ENCODE data around the gene ZCCHC2.

DNA sequence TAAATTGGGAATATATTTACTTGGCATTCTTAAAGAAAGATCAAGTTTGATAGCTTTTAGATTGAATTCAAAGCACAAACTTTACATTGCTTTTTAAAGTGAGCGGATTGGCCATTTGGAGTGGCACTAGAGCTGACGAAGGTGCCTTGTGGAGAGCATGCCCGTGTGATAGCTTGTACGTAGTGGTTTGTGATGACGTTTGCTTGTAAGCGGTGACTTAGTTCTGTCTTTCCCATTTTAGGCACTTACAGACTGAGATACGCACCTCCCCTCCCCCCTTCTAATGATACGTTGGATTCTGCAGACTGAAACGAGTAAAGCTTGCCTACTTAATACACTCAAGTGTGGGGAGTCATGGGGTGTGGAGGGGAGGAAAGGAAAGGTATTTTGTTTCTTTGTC lies 53.4 kb downstream of the ZCCHC2 start:
- TF ChIP-seq EP300 (IDR thresholded peaks at IDR 0.05; ENCODE audit: low read length) (no peak), ZSCAN32 (CRISPR knock-in tag; IDR thresholded peaks at IDR 0.05) (no peak), NR4A1 (CRISPR knock-in tag; IDR thresholded peaks at IDR 0.05) (no peak), NR4A1 (tag; IDR thresholded peaks at IDR 0.05) (no peak), MNT (conservative IDR thresholded peaks at IDR 0.05) (no peak), FOXP4 (CRISPR knock-in tag; IDR thresholded peaks at IDR 0.05; ENCODE audit: borderline replicate concordance) (no peak), ZBTB26 (CRISPR knock-in tag; IDR thresholded peaks at IDR 0.05) (no peak), POLR2A (conservative IDR thresholded peaks at IDR 0.05) (no peak), NFATC3 (IDR thresholded peaks at IDR 0.05) (no peak), ZBTB49 (CRISPR knock-in tag; IDR thresholded peaks at IDR 0.05; ENCODE audit: borderline replicate concordance) (no peak)
- TF ChIP-seq, protein P1, sequence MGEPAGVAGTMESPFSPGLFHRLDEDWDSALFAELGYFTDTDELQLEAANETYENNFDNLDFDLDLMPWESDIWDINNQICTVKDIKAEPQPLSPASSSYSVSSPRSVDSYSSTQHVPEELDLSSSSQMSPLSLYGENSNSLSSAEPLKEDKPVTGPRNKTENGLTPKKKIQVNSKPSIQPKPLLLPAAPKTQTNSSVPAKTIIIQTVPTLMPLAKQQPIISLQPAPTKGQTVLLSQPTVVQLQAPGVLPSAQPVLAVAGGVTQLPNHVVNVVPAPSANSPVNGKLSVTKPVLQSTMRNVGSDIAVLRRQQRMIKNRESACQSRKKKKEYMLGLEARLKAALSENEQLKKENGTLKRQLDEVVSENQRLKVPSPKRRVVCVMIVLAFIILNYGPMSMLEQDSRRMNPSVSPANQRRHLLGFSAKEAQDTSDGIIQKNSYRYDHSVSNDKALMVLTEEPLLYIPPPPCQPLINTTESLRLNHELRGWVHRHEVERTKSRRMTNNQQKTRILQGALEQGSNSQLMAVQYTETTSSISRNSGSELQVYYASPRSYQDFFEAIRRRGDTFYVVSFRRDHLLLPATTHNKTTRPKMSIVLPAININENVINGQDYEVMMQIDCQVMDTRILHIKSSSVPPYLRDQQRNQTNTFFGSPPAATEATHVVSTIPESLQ (CRISPR knock-in tag; IDR thresholded peaks at IDR 0.05), result no peak
- TF ChIP-seq, protein P2, sequence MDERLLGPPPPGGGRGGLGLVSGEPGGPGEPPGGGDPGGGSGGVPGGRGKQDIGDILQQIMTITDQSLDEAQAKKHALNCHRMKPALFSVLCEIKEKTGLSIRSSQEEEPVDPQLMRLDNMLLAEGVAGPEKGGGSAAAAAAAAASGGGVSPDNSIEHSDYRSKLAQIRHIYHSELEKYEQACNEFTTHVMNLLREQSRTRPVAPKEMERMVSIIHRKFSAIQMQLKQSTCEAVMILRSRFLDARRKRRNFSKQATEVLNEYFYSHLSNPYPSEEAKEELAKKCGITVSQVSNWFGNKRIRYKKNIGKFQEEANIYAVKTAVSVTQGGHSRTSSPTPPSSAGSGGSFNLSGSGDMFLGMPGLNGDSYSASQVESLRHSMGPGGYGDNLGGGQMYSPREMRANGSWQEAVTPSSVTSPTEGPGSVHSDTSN (CRISPR knock-in tag; IDR thresholded peaks at IDR 0.05; ENCODE audit: low read depth), result no peak
- TF ChIP-seq, protein P2 (tag; conservative IDR thresholded peaks at IDR 0.05; ENCODE audit: low read depth), result no peak
- TF ChIP-seq, protein P3, sequence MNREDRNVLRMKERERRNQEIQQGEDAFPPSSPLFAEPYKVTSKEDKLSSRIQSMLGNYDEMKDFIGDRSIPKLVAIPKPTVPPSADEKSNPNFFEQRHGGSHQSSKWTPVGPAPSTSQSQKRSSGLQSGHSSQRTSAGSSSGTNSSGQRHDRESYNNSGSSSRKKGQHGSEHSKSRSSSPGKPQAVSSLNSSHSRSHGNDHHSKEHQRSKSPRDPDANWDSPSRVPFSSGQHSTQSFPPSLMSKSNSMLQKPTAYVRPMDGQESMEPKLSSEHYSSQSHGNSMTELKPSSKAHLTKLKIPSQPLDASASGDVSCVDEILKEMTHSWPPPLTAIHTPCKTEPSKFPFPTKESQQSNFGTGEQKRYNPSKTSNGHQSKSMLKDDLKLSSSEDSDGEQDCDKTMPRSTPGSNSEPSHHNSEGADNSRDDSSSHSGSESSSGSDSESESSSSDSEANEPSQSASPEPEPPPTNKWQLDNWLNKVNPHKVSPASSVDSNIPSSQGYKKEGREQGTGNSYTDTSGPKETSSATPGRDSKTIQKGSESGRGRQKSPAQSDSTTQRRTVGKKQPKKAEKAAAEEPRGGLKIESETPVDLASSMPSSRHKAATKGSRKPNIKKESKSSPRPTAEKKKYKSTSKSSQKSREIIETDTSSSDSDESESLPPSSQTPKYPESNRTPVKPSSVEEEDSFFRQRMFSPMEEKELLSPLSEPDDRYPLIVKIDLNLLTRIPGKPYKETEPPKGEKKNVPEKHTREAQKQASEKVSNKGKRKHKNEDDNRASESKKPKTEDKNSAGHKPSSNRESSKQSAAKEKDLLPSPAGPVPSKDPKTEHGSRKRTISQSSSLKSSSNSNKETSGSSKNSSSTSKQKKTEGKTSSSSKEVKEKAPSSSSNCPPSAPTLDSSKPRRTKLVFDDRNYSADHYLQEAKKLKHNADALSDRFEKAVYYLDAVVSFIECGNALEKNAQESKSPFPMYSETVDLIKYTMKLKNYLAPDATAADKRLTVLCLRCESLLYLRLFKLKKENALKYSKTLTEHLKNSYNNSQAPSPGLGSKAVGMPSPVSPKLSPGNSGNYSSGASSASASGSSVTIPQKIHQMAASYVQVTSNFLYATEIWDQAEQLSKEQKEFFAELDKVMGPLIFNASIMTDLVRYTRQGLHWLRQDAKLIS (CRISPR knock-in tag; IDR thresholded peaks at IDR 0.05), result no peak

Measured in K562 (cell line).